WTC11 (cell line): ENCODE measurements around the gene FANK1. TPM values are rescaled to one million over a fixed set of nuclear protein-coding genes. Genes with fewer than 3 reads are reported as not detected.
"Not testable (repeated sequence)": the region's sequence is repeated elsewhere in the genome, so short reads cannot be mapped to it uniquely, and the experiment has no call there.

Source experiments
- ATAC-seq: fragments of 200-7000 bp; cut with Tn5 transposase; 2 replicates; pipeline ENCODE4 v1.10.0; 2021; ENCODE audit warnings: mild to moderate bottlenecking, moderate library complexity
- CTCF ChIA-PET: fragments of 300-600 bp; sonication (Branson Sonifier 250); formaldehyde crosslinking; loops from one replicate; lab custom pipeline; 2021; ENCODE audit warnings: antibody characterized with exemption; lab: Charles Lee
- POLR2A ChIA-PET: fragments of 350-600 bp; sonication (Branson Sonifier 250); formaldehyde crosslinking; loops from one replicate; lab custom pipeline; 2021; ENCODE audit warnings: antibody characterized with exemption; lab: Charles Lee
- DNase-seq: peaks from one replicate; pipeline ENCODE4 v3.0.0; 2021; ENCODE audit warnings: low spot score
- H3K27ac Mint-ChIP-seq: 2 replicates; pipeline ENCODE4 v1.8.0; 2021; ENCODE audit warnings: mixed read lengths
- H3K27me3 Mint-ChIP-seq: 2 replicates; pipeline ENCODE4 v1.8.0; 2021; ENCODE audit warnings: low read depth, mild to moderate bottlenecking, moderate library complexity, mixed read lengths
- H3K36me3 Mint-ChIP-seq: 2 replicates; pipeline ENCODE4 v1.8.0; 2021; ENCODE audit warnings: mixed read lengths
- H3K4me1 Mint-ChIP-seq: 2 replicates; pipeline ENCODE4 v1.8.0; 2022; ENCODE audit warnings: mixed read lengths
- H3K4me3 Mint-ChIP-seq: 2 replicates; pipeline ENCODE4 v1.8.0; 2021; ENCODE audit warnings: mild to moderate bottlenecking, moderate library complexity, mixed read lengths
- H3K9me3 Mint-ChIP-seq: 2 replicates; pipeline ENCODE4 v1.8.0; 2021; ENCODE audit warnings: mixed read lengths
- ZNF423 ChIP-seq: fragments of 250-450 bp; sonication (Bioruptor Pico); IDR thresholded peaks from 2 replicates; pipeline ENCODE4 v2.1.2; 2022; ENCODE audit warnings: mild to moderate bottlenecking, moderate library complexity
- total RNA-seq: library from RNA; stranded (reverse); gene quantifications from 3 replicates; pipeline ENCODE4 v1.2.3, GENCODE V29; 2021
- TF ChIP-seq, protein P1 (sequence below): sonication (generic); formaldehyde crosslinking; IDR thresholded peaks from 2 replicates; pipeline ENCODE4 v1.8.1; 2023; ENCODE audit warnings: mild to moderate bottlenecking, missing genetic modification reagents, borderline replicate concordance
- TF ChIP-seq, protein P2 (sequence below): sonication (generic); formaldehyde crosslinking; IDR thresholded peaks from 2 replicates; pipeline ENCODE4 v1.8.0; 2022; ENCODE audit warnings: mild to moderate bottlenecking, missing genetic modification reagents
- TF ChIP-seq, protein P3 (sequence below): sonication (generic); formaldehyde crosslinking; IDR thresholded peaks from 2 replicates; pipeline ENCODE4 v1.8.1; 2023; ENCODE audit warnings: mild to moderate bottlenecking, moderate library complexity, missing genetic modification reagents

FANK1 gene
- total RNA-seq, 1 experiment from 2014 or later, result 3.4 TPM

DNA sequence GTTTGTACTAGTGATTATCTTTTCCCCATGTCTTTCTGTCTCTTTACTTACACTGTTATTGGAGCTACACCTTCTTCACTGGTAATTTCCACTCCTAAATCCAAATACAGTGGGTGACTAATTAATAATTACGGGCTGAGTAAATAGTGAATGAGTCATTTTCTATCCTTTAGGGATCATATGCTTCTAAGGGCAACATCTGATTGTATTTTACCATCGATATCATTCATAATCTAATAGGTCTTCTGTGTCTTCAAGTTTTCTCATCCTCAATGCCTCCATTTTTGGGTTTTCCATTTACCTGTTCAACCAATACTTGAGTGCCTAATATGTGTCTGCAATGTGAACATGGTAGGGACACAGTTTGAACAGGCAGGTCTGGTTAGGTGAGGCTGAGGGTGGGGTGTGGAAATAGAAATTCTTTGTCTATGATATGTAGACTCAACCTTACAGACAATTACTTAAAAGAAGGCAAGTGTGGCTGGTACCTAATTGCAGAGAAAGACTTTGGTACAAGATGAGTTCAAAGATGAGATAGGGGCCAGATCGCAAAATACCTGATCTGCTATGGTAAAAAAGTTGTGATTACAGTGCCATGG, 9.4 kb upstream of the FANK1 start (continued):
- TF ChIP-seq, protein P1, sequence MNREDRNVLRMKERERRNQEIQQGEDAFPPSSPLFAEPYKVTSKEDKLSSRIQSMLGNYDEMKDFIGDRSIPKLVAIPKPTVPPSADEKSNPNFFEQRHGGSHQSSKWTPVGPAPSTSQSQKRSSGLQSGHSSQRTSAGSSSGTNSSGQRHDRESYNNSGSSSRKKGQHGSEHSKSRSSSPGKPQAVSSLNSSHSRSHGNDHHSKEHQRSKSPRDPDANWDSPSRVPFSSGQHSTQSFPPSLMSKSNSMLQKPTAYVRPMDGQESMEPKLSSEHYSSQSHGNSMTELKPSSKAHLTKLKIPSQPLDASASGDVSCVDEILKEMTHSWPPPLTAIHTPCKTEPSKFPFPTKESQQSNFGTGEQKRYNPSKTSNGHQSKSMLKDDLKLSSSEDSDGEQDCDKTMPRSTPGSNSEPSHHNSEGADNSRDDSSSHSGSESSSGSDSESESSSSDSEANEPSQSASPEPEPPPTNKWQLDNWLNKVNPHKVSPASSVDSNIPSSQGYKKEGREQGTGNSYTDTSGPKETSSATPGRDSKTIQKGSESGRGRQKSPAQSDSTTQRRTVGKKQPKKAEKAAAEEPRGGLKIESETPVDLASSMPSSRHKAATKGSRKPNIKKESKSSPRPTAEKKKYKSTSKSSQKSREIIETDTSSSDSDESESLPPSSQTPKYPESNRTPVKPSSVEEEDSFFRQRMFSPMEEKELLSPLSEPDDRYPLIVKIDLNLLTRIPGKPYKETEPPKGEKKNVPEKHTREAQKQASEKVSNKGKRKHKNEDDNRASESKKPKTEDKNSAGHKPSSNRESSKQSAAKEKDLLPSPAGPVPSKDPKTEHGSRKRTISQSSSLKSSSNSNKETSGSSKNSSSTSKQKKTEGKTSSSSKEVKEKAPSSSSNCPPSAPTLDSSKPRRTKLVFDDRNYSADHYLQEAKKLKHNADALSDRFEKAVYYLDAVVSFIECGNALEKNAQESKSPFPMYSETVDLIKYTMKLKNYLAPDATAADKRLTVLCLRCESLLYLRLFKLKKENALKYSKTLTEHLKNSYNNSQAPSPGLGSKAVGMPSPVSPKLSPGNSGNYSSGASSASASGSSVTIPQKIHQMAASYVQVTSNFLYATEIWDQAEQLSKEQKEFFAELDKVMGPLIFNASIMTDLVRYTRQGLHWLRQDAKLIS (CRISPR knock-in tag), result no peak

DNA sequence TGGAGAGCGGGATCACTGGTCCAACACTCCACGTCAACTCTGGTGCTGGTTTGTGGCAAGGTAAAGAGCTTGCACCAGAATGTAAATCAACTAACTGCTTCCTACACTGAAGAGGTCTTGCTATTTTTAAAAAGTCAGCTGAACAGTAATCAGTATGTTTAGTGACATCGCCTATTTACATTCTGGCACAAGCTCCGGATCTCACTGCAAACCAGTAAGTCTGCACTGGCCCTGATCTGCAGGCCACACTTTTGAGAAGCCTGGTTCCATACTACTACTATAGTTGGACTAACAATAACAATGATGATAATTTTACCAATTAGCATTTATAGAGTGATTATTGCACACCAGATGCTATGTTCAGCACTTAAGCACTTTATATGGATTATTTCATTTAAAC, 6.9 kb upstream of the FANK1 start:
- H3K4me3 Mint-ChIP-seq, DNase-seq, H3K27ac Mint-ChIP-seq, ATAC-seq, POLR2A ChIA-PET, H3K27me3 Mint-ChIP-seq, CTCF ChIA-PET, H3K36me3 Mint-ChIP-seq, H3K9me3 Mint-ChIP-seq: not testable (repeated sequence)
- peaks cover 12% of the 10 kb centered on the region for H3K4me1 Mint-ChIP-seq

DNA sequence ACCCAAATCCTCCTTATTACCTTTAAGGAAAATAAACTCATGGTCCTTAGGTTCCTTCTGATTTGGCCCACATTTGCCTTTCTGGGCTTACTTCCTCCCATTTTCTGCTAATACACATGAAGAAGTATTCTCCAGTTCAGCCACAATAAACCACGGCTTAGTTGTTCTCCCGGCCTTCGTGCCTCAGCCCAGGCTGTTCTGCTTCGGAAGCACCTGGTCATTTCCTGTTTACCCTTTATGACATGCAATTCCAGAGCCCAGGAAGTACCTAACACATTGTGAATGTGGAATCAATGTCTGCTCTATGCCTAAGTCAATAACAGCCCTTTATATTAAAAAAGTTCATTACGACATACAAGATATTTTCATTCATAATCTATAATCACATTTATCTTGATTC, 4.0 kb upstream of the FANK1 start:
- H3K9me3 Mint-ChIP-seq, POLR2A ChIA-PET, ATAC-seq, H3K4me3 Mint-ChIP-seq, DNase-seq, H3K36me3 Mint-ChIP-seq, CTCF ChIA-PET, H3K27ac Mint-ChIP-seq: not testable (repeated sequence)
- H3K27me3 Mint-ChIP-seq, result peaks cover 12% of the 10 kb centered on the region
- H3K4me1 Mint-ChIP-seq, result peaks cover 26% of the 10 kb centered on the region

DNA sequence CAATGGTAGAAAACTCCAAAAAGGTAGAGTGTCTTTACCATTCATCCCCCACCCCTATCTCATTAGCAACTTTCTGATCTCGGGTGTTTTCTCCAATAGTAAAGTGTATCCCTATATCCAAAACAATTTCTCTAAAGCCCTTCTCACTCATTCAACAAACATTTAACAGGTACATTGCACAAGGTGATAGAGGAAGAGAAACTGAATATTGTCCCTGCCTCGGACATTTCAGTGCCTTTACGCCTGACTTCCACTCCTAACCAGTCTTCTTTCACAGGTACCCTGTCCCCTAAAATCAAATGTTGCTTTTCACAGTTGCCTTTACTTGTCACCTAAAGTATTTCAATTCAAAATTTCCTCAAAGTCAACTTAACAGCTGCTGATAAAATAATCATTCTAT, 2.2 kb upstream of the FANK1 start:
- ATAC-seq, H3K36me3 Mint-ChIP-seq, CTCF ChIA-PET, POLR2A ChIA-PET, H3K27ac Mint-ChIP-seq, H3K9me3 Mint-ChIP-seq, DNase-seq: not testable (repeated sequence)
- H3K4me1 Mint-ChIP-seq, result peaks cover 29% of the 10 kb centered on the region
- H3K4me3 Mint-ChIP-seq, result 0 out of 2 replicates have a peak overlapping the region, but pooled peaks have one; percentile 2
- H3K27me3 Mint-ChIP-seq, result peaks cover 21% of the 10 kb centered on the region

DNA sequence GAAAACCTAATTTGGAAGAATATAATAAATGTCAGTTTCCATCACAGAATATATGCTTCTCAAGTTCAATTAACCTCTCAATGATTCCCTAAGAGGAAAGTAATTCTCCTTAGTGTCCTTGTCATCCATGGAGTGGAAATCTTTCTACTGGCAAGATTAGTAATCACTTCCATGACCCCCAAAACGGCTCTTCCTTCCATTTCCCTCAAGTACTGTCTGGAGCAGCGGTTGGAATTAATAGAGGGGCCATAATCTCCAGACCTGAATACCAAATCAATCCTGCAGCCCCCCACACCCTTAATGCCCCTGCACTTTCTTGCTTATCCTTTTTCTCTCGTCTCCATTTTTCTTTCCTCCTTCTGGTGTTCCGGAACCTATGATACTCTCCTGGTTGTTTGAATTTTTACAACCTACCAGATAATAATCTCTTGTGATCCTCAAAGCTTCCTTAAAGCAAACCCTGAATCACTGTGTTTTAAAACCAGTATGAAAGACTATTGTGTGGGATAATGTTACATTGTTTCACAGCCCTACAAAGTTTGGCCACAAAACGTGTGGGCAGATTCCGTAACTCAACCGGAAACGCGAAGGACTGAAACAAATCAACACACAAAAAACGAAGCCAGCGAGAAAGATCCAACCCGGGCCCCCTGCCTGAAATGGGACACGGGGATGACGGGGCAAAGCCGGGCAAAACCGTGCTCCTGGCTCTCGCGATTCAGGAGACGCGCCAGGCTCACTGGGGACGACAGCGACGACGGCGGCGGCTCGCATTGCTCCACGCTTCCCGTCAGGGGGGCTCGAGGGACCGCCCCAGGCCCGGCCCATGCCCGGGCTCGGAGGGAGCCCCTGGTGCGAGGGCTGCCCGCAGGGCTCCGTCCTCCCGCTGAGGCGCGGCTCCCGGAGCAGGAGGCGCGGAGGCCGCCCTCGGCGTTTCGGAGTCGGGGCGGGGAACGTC, 955 bp upstream of the FANK1 start:
- CTCF ChIA-PET, H3K36me3 Mint-ChIP-seq, H3K9me3 Mint-ChIP-seq, POLR2A ChIA-PET: not testable (repeated sequence)
- TF ChIP-seq, protein P2, sequence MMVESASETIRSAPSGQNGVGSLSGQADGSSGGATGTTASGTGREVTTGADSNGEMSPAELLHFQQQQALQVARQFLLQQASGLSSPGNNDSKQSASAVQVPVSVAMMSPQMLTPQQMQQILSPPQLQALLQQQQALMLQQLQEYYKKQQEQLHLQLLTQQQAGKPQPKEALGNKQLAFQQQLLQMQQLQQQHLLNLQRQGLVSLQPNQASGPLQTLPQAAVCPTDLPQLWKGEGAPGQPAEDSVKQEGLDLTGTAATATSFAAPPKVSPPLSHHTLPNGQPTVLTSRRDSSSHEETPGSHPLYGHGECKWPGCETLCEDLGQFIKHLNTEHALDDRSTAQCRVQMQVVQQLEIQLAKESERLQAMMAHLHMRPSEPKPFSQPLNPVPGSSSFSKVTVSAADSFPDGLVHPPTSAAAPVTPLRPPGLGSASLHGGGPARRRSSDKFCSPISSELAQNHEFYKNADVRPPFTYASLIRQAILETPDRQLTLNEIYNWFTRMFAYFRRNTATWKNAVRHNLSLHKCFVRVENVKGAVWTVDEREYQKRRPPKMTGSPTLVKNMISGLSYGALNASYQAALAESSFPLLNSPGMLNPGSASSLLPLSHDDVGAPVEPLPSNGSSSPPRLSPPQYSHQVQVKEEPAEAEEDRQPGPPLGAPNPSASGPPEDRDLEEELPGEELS, result peak; percentile 28
- TF ChIP-seq ZNF423, result peak; percentile 77
- TF ChIP-seq, protein P3, sequence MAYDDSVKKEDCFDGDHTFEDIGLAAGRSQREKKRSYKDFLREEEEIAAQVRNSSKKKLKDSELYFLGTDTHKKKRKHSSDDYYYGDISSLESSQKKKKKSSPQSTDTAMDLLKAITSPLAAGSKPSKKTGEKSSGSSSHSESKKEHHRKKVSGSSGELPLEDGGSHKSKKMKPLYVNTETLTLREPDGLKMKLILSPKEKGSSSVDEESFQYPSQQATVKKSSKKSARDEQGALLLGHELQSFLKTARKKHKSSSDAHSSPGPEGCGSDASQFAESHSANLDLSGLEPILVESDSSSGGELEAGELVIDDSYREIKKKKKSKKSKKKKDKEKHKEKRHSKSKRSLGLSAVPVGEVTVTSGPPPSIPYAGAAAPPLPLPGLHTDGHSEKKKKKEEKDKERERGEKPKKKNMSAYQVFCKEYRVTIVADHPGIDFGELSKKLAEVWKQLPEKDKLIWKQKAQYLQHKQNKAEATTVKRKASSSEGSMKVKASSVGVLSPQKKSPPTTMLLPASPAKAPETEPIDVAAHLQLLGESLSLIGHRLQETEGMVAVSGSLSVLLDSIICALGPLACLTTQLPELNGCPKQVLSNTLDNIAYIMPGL (CRISPR knock-in tag), result peak; percentile 24; the same call in 1 of the 2 replicates
- H3K27ac Mint-ChIP-seq, result peak overlapping the region; percentile 95
- ATAC-seq (peak; percentile 77), DNase-seq (peak; percentile 70)
- H3K27me3 Mint-ChIP-seq, result peaks cover 21% of the 10 kb centered on the region
- H3K4me1 Mint-ChIP-seq, result peaks cover 33% of the 10 kb centered on the region
- peak overlapping the region; percentile 81 for H3K4me3 Mint-ChIP-seq

DNA sequence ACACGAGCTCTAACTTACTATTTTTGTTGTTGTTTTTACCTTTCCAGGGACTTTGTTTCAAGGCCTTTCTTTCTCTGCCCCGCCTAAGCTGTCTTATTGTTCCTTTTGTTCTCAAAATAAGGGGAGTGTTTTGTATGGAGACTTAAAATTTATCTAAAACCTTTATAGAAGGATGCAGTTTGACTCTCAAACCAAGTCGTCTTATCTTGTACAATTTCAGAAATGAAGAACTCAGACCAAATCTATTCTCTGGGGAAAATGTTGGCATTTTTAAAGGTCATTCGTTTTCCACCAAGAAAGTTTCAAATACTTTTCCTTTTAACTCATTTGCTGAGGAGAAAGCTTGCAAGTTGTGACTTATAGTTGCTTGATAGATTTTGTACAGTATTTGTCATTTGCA, 953 bp downstream of the FANK1 start:
- POLR2A ChIA-PET, H3K27ac Mint-ChIP-seq, ATAC-seq, H3K9me3 Mint-ChIP-seq, H3K36me3 Mint-ChIP-seq, DNase-seq: not testable (repeated sequence)
- peak overlapping the region; percentile 87 for H3K4me3 Mint-ChIP-seq
- CTCF ChIA-PET, result interaction anchor here (0.6 kb wide), 3 partner anchors 256 to 683 kb away, joined by 3 to 4 read pairs (median 3); no protein-coding TSS in a partner anchor
- H3K27me3 Mint-ChIP-seq, result peaks cover 21% of the 10 kb centered on the region
- peaks cover 46% of the 10 kb centered on the region for H3K4me1 Mint-ChIP-seq

DNA sequence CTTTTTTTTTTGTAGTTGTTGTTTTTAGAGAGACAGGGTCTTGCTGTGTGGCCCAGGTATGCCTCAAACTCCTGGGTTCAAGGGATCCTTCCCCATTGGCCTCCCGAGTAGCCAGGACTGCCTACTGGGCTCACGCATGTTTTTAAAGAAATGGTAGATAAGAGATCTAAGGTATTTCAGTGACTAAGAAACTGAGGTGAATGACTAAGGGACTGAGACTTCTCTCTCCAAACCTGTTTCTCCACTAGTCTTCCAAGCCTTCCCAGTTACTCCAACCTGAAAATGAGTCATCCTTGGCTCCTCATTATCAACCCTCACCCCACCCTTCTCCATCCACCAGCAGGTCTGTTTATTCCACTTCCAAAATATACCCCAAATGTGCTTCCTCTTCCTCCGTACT, 4.6 kb downstream of the FANK1 start:
- ATAC-seq, DNase-seq, CTCF ChIA-PET, POLR2A ChIA-PET, H3K4me3 Mint-ChIP-seq: not testable (repeated sequence)
- Mint-ChIP-seq H3K27ac (peak overlapping the region; percentile 74), H3K27me3 (peaks cover 23% of the 10 kb centered on the region), H3K36me3 (peaks cover 11% of the 10 kb centered on the region), H3K4me1 (peaks cover 36% of the 10 kb centered on the region), H3K9me3 (peaks cover 12% of the 10 kb centered on the region)
